A549 (cell line): ENCODE data around the gene MXI1.

Experiments
- CTCF ChIP-seq: fragments of >200 bp; sonication (Bioruptor Twin); formaldehyde crosslinking; IDR thresholded peaks from 3 replicates; pipeline ENCODE4 v1.5.1; 2016
- FOSL2 ChIP-seq, 2 experiments: fragments of 450-650 bp in 1 of 2; fragments of >200 bp in 1 of 2; sonication (Bioruptor Twin) in 1 of 2; formaldehyde crosslinking; IDR thresholded peaks; 2 replicates each; pipeline versions ENCODE4 v1.5.0 to v1.6.1; 2016 to 2020; ENCODE audit warnings: mild to moderate bottlenecking in 1 of 2, moderate library complexity in 1 of 2
- USF2 ChIP-seq: fragments of 450-650 bp; IDR thresholded peaks from 2 replicates; pipeline ENCODE4 v1.6.1; 2014; ENCODE audit warnings: antibody characterized with exemption

GRCh38 chr10:110335314-110336064 is 128.1 kb downstream of the MXI1 start:
- no peak for TF ChIP-seq CTCF
- no peak for TF ChIP-seq USF2
- no peak for TF ChIP-seq FOSL2 (IDR thresholded peaks at IDR 0.05)
- no peak for TF ChIP-seq FOSL2 (CRISPR knock-in tag; IDR thresholded peaks at IDR 0.05)
